ENCODE results near the gene PSTPIP2. TPM values are rescaled to one million over a fixed set of nuclear protein-coding genes. Genes with fewer than 3 reads are reported as not detected.

The PSTPIP2 gene
- total and polyA plus RNA-seq, 9 of the 15 experiments (the other 6 are each of a cell fraction or from before 2014, with no cell fraction given) = 14.0 to 45.7 (median 27.1) TPM

GRCh38 chr18:46097801-46098615 lies 25.9 kb upstream of the PSTPIP2 start, which contains the start of gene ATP5F1A (continued):
- TF ChIP-seq NCOA1 (IDR thresholded peaks at IDR 0.05; ENCODE audit: low read depth) (no peak), PCBP1 (IDR thresholded peaks at IDR 0.05; ENCODE audit: low read depth, low read length, poor library complexity, severe bottlenecking) (peak; percentile 58), DIDO1 (tag; IDR thresholded peaks at IDR 0.05; ENCODE audit: low read depth) (no peak), HMG20A (CRISPR knock-in tag; conservative IDR thresholded peaks at IDR 0.05) (no peak), ELF2 (CRISPR knock-in tag; IDR thresholded peaks at IDR 0.05) (no peak), STAG1 (CRISPR knock-in tag; IDR thresholded peaks at IDR 0.05; ENCODE audit: borderline replicate concordance) (no peak), RBM14 (IDR thresholded peaks at IDR 0.05; ENCODE audit: borderline replicate concordance, insufficient read depth, low read depth, low read length) (no peak), DACH1 (IDR thresholded peaks at IDR 0.05; ENCODE audit: partially characterized antibody) (no peak), RAD51 (IDR thresholded peaks at IDR 0.05; ENCODE audit: borderline replicate concordance, low read depth) (peak; percentile 56; the same call in 1 of the 2 replicates), ZFP36 (IDR thresholded peaks at IDR 0.05; ENCODE audit: low read depth, low read length, partially characterized antibody) (no peak), RBM15 (IDR thresholded peaks at IDR 0.05; ENCODE audit: insufficient read depth, low read length) (no peak), NFE2 (IDR thresholded peaks at IDR 0.05; ENCODE audit: low read depth) (no peak), ZNF143 (CRISPR knock-in tag; IDR thresholded peaks at IDR 0.05) (no peak)
